22Rv1 (cell line): ENCODE data around the gene MYLK3.

Source experiments
- H3K27ac ChIP-seq: fragments of 450-650 bp; 2 replicates; pipeline ENCODE4 v1.5.1; 2017
- ZFX ChIP-seq: fragments of 450-650 bp; IDR thresholded peaks from 2 replicates; pipeline ENCODE4 v1.6.1; 2017; ENCODE audit warnings: antibody characterized with exemption, borderline replicate concordance
- TF ChIP-seq, protein P1 (sequence below): fragments of 450-650 bp; IDR thresholded peaks from 2 replicates; pipeline ENCODE4 v1.5.1; 2017; ENCODE audit warnings: mild to moderate bottlenecking

MYLK3 gene

DNA sequence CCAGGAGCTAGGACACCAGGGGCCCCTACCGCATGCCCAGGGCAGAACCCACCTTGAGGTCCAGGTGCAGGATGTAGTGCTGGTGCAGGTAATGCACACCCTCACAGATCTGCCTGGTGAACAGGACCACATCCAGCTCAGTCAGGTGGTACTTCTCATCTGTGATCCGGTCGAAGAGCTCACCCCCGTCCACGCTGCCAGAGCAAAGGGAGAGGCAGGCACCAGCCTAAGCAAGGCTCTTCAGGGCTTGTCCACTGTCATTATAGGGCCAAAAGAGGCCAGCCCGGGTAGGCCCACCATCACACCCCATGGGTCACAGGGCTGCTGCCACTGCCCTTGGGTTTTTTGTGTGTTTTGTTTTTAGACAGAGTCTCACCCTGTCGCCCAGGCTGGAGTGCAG lies 21.0 kb downstream of the MYLK3 start:
- TF ChIP-seq, protein P1, sequence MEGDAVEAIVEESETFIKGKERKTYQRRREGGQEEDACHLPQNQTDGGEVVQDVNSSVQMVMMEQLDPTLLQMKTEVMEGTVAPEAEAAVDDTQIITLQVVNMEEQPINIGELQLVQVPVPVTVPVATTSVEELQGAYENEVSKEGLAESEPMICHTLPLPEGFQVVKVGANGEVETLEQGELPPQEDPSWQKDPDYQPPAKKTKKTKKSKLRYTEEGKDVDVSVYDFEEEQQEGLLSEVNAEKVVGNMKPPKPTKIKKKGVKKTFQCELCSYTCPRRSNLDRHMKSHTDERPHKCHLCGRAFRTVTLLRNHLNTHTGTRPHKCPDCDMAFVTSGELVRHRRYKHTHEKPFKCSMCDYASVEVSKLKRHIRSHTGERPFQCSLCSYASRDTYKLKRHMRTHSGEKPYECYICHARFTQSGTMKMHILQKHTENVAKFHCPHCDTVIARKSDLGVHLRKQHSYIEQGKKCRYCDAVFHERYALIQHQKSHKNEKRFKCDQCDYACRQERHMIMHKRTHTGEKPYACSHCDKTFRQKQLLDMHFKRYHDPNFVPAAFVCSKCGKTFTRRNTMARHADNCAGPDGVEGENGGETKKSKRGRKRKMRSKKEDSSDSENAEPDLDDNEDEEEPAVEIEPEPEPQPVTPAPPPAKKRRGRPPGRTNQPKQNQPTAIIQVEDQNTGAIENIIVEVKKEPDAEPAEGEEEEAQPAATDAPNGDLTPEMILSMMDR, result no peak
- no peak for TF ChIP-seq ZFX
- H3K27ac ChIP-seq, result no peak overlapping the region

DNA sequence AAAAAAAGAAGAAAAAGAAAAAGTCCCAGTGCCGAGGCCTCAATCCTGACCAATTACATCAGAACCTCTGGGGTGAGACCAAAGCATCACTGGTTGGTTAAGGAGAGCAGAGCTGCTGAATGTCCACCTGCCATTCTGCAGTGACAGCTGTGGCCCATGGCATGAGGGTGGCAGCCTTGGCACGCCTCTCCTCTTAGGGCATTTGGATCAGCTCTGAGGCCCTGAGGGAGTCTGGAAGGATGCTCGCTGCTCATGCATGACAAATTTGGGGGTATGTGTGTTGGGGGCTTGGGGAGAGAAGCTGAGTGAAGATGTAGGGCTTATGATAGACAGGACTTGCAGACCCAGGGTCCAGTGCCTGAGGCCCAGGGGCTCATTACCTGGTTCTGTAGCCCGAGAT lies 26.3 kb downstream of the MYLK3 start:
- no peak for TF ChIP-seq ZFX
- TF ChIP-seq, protein P1, result no peak

DNA sequence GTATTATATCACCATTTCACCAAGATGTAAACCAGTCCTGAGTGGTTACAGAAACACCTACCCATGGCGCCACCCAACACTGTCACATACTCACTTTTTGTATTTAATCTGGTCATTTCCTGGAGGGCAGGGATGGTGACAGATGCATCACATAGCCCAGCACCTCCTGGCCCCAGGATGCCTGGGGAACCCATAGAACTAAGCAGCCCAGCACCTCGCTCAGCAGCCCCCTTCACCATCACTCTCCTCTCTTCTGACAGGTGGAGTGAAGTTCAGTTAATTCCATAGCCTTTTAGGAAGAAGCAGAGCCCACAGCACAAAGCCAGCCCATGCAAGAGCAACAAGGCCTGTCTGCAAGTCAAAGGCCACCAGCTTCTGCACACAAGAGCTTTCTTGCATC lies 27.5 kb downstream of the MYLK3 start:
- H3K27ac ChIP-seq, result no peak overlapping the region
- TF ChIP-seq, protein P1, result no peak
- no peak for TF ChIP-seq ZFX

More for the DNA sequence above, 26.3 kb downstream of the MYLK3 start:
- no peak overlapping the region for H3K27ac ChIP-seq

DNA sequence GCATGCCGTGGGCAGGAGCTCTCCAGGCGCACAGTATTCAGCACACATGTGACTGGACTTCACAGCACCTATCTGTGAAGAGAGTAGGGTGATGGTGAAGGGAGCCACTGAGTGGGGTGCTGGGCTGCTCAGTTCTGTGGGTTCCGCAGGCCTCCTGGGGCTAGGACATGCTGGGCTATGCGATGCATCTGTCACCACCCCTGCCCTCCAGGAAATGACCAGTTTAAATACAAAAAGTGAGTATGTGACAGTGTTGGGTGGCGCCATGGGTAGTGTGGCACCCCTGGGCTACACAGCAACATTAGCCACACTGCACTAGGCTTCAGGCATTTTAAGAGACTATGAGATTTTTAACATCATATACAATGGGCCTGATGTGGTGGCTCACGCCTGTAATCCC lies 28.6 kb downstream of the MYLK3 start:
- no peak overlapping the region for H3K27ac ChIP-seq
- no peak for TF ChIP-seq ZFX
- TF ChIP-seq, protein P1, result no peak

DNA sequence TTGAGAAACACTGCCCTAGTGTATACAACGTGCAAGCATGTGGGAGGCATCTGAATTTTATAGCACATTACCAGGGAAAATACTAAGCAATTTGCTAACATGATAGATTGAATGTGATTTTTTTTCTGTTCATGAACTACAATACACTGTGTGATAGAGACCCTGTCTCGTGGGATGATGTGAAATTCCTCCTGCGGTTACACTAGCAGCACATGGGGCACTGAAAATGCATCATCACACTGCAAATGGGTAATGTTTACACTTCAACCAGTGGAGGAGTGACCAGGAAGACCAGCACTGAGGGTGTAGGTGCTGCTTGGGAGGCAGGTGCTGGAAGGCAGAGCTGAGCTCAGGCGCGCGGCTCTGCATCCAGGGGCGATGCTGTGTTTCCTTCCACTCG lies 29.9 kb downstream of the MYLK3 start:
- TF ChIP-seq ZFX, result no peak
- TF ChIP-seq, protein P1, result no peak
- H3K27ac ChIP-seq, result no peak overlapping the region

DNA sequence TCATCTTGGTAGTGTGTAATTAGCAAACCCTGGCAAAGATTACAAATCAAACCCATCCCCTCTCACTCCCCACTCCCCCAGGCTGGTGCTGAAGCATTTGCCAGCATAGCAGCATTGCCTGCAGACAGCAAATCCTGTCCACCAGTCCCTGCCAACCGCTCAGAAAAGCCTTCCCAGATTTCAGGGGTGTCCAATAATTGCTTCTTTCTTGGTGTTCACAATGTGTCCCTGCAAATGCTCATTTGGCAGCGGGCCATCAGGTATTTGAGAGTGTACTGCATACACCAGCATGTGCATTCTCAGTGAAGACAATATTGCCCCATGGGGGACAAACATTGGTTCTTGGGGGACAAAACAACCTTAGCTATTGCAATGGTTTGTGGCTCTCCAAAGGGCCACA lies 30.5 kb downstream of the MYLK3 start:
- no peak for TF ChIP-seq ZFX
- TF ChIP-seq, protein P1, result no peak
- H3K27ac ChIP-seq, result no peak overlapping the region

DNA sequence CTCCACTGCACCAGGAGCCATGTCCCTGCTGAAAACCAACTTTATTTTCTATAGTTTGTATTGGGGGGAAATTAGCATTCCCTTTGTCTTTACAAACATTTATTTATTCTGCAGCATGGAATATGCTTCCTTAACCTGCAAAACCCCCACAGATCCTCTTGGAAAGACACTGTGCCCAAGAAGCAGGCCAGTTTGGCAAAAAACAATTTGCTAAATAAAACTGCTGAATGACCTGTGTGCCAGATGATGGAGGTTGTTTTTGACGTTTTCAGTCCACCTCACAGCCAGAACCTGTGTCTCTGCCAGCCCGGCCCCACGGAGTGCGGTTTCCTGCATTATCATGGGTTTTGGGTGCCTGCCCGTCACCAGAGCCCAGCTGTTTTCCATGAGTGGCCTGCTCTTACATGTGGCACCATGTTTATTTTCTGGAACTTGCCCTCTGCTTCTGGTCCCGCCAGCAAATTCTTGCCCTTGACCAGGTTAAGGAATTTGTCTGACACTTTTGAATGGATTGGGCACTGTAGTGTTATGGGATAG lies 32.3 kb downstream of the MYLK3 start:
- no peak for TF ChIP-seq ZFX
- TF ChIP-seq, protein P1, result no peak
- H3K27ac ChIP-seq, result no peak overlapping the region
